GM18858 (cell line): ENCODE measurements around the gene PACRG.

ENCODE experiments used
- ATAC-seq: cut with Tn5 transposase; IDR thresholded peaks from one replicate; pipeline ENCODE4 v1.9.1; 2021; ENCODE audit not compliant: unreplicated experiment

PACRG gene

GRCh38 chr6:163064397-163064796, 336.6 kb downstream of the PACRG start:
- no peak for ATAC-seq

GRCh38 chr6:163066200-163066599, 338.4 kb downstream of the PACRG start:
- no peak for ATAC-seq

GRCh38 chr6:163077134-163077533, 349.4 kb downstream of the PACRG start:
- no peak for ATAC-seq

GRCh38 chr6:163078712-163079111, 350.9 kb downstream of the PACRG start:
- ATAC-seq = no peak

GRCh38 chr6:163080228-163080627, 352.5 kb downstream of the PACRG start:
- no peak for ATAC-seq

- no peak for ATAC-seq
Measured at GRCh38 chr6:163083141-163083540, 355.4 kb downstream of the PACRG start.

GRCh38 chr6:163085426-163085825, 357.7 kb downstream of the PACRG start:
- ATAC-seq = no peak

GRCh38 chr6:163085861-163086623, 358.3 kb downstream of the PACRG start:
- no peak for ATAC-seq

GRCh38 chr6:163086624-163086920, 358.8 kb downstream of the PACRG start:
- no peak for ATAC-seq

GRCh38 chr6:163087981-163088380, 360.2 kb downstream of the PACRG start:
- no peak for ATAC-seq

- ATAC-seq = no peak
Measured at GRCh38 chr6:163092876-163093275, 365.1 kb downstream of the PACRG start.

- ATAC-seq = no peak
Measured at GRCh38 chr6:163094881-163095280, 367.1 kb downstream of the PACRG start.

- no peak for ATAC-seq
Measured at GRCh38 chr6:163095401-163095800, 367.6 kb downstream of the PACRG start.

- no peak for ATAC-seq
Measured at GRCh38 chr6:163098827-163099479, 371.2 kb downstream of the PACRG start.

- no peak for ATAC-seq
Measured at GRCh38 chr6:163099621-163100171, 371.9 kb downstream of the PACRG start.

GRCh38 chr6:163100259-163100658, 372.5 kb downstream of the PACRG start:
- no peak for ATAC-seq

- no peak for ATAC-seq
Measured at GRCh38 chr6:163113358-163113962, 385.7 kb downstream of the PACRG start.

- no peak for ATAC-seq
Measured at GRCh38 chr6:163118941-163119340, 391.2 kb downstream of the PACRG start.

- no peak for ATAC-seq
Measured at GRCh38 chr6:163120223-163120622, 392.4 kb downstream of the PACRG start.

GRCh38 chr6:163121270-163121669, 393.5 kb downstream of the PACRG start:
- ATAC-seq = no peak

- no peak for ATAC-seq
Measured at GRCh38 chr6:163122365-163122764, 394.6 kb downstream of the PACRG start.

GRCh38 chr6:163123098-163123497, 395.3 kb downstream of the PACRG start:
- ATAC-seq = no peak
